PC-9 (cell line): Measurements from ENCODE around the gene MLST8. TPM values are rescaled to one million over a fixed set of nuclear protein-coding genes. Genes with fewer than 3 reads are reported as not detected.

Experiments used
- BruUV-seq: library from RNA; stranded (reverse); fragments of 400-500 nt; replicated peaks from 2 replicates; lab custom pipeline; 2021; lab: Mats Ljungman, UMichigan
- CTCF ChIA-PET: fragments of 300-600 bp; sonication (Branson Sonifier 250); formaldehyde crosslinking; loops from one replicate; lab custom pipeline; 2022; ENCODE audit warnings: antibody characterized with exemption; lab: Charles Lee
- POLR2A ChIA-PET: fragments of 300-600 bp; sonication (Branson Sonifier 250); formaldehyde crosslinking; loops from one replicate; lab custom pipeline; 2022; ENCODE audit warnings: antibody characterized with exemption; ENCODE audit not compliant: unreplicated experiment; lab: Charles Lee
- DNase-seq, 2 experiments: peaks; one replicate each; pipeline versions ENCODE4 v3.0.0 to v3.0.0-alpha.2; 2015 to 2022; ENCODE audit warnings: mixed read lengths in 1 of 2
- H2AFZ ChIP-seq: fragments of 200-600 bp; sonication (generic); 2 replicates; pipeline ENCODE4 v1.8.1; 2017; ENCODE audit warnings: antibody characterized with exemption
- H3F3A ChIP-seq: fragments of 200-600 bp; sonication (generic); 2 replicates; pipeline ENCODE4 v1.8.1; 2017; ENCODE audit warnings: antibody characterized with exemption, mild to moderate bottlenecking, low read depth; ENCODE audit not compliant: insufficient read depth
- H3K27ac ChIP-seq: fragments of 200-600 bp; sonication (generic); 2 replicates; pipeline ENCODE4 v1.6.1; 2016; ENCODE audit warnings: mixed run types
- H3K27me3 ChIP-seq: fragments of 200-600 bp; sonication (generic); 2 replicates; pipeline ENCODE4 v1.6.1; 2016; ENCODE audit warnings: low read depth, mixed run types; ENCODE audit not compliant: insufficient read depth
- H3K36me3 ChIP-seq: fragments of 200-600 bp; sonication (generic); 2 replicates; pipeline ENCODE4 v1.6.1; 2016; ENCODE audit warnings: low read depth, mixed run types
- H3K4me1 ChIP-seq: fragments of 200-600 bp; sonication (generic); replicated peaks from 2 replicates; pipeline ENCODE4 v1.6.1; 2016; ENCODE audit warnings: mixed run types; ENCODE audit not compliant: insufficient read depth
- H3K4me2 ChIP-seq: fragments of 200-600 bp; sonication (generic); 2 replicates; pipeline ENCODE4 v1.6.1; 2017; ENCODE audit warnings: mixed run types
- H3K4me3 ChIP-seq: fragments of 200-600 bp; sonication (generic); 2 replicates; pipeline ENCODE4 v1.6.1; 2016; ENCODE audit warnings: mixed run types
- H3K79me2 ChIP-seq: fragments of 200-600 bp; sonication (generic); 2 replicates; pipeline ENCODE4 v1.6.1; 2017; ENCODE audit warnings: low read depth, mixed run types
- H3K9me2 ChIP-seq: fragments of 200-600 bp; sonication (generic); 2 replicates; pipeline ENCODE4 v1.8.1; 2017; ENCODE audit warnings: mild to moderate bottlenecking; ENCODE audit not compliant: insufficient read depth
- H3K9me3 ChIP-seq: fragments of 200-600 bp; sonication (generic); 2 replicates; pipeline ENCODE4 v1.8.1; 2016; ENCODE audit warnings: low read depth; ENCODE audit not compliant: insufficient read depth
- H4K20me1 ChIP-seq: fragments of 200-600 bp; sonication (generic); 2 replicates; pipeline ENCODE4 v1.8.1; 2017; ENCODE audit not compliant: insufficient read depth
- CTCF ChIP-seq: fragments of 200-600 bp; sonication (generic); conservative IDR thresholded peaks from 2 replicates; pipeline ENCODE4 v1.6.1; 2017; ENCODE audit warnings: mixed run types, antibody characterized with exemption, mild to moderate bottlenecking, moderate library complexity
- EZH2 ChIP-seq: fragments of 200-600 bp; sonication (generic); IDR thresholded peaks from 2 replicates; pipeline ENCODE4 v1.8.0; 2017; ENCODE audit warnings: antibody characterized with exemption, low read depth
- intact Hi-C: fragments of 100-400 bp; cut with micrococcal nuclease; formaldehyde crosslinking; loops from one replicate; pipeline ENCODE4 v1.10.0; 2022; ENCODE audit not compliant: unreplicated experiment
- total RNA-seq: library from RNA; stranded (reverse); gene quantifications from 2 replicates; pipeline ENCODE4 v1.2.3, GENCODE V29; 2021

The MLST8 gene
- total RNA-seq, 1 experiment from 2014 or later, result 66.3 TPM

DNA sequence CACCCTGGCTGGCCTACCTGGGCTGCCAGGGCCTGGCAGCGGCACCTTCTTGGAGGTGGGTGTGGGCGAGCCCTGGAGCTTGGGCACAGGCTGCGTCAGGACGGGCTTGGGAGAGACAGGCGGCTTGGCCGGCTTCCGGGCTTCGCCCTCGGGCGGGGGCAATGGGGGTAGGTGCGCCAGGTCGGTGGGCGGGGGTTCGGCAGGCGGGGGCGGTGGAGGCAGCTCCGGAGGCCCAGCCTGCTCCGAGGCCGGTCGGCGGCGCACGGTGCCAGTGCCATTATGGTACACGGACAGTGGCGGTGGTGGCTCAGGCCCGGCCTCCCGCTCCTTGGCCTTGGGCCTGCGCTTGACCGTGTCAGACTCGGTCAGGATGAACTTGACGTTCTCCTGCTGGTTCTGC lies 25.7 kb upstream of the MLST8 start:
- no peaks in the 10 kb centered on the region for H3K9me3 ChIP-seq
- H3K4me1 ChIP-seq, result no peaks in the 10 kb centered on the region
- H3K9me2 ChIP-seq, result no peaks in the 10 kb centered on the region
- H3K4me3 ChIP-seq, result no peak overlapping the region
- POLR2A ChIA-PET, result no interaction called here
- H3K27me3 ChIP-seq, result no peaks in the 10 kb centered on the region
- TF ChIP-seq CTCF, result no peak
- TF ChIP-seq EZH2, result no peak
- no peak for DNase-seq
- H3K27ac ChIP-seq, result no peak overlapping the region
- intact Hi-C loops, result no loop called here
- H2AFZ ChIP-seq, result no peak overlapping the region
- H3K4me2 ChIP-seq, result no peak overlapping the region
- 0 out of 2 replicates have a peak, but pooled peaks cover 5% of the 10 kb centered on the region for H4K20me1 ChIP-seq
- no peaks in the 10 kb centered on the region for H3K36me3 ChIP-seq
- no peaks in the 10 kb centered on the region for H3K79me2 ChIP-seq
- H3F3A ChIP-seq, result no peaks in the 10 kb centered on the region; the same call in 1 of the 2 replicates
- CTCF ChIA-PET, result no interaction called here
- BruUV-seq, result no TSS peak

DNA sequence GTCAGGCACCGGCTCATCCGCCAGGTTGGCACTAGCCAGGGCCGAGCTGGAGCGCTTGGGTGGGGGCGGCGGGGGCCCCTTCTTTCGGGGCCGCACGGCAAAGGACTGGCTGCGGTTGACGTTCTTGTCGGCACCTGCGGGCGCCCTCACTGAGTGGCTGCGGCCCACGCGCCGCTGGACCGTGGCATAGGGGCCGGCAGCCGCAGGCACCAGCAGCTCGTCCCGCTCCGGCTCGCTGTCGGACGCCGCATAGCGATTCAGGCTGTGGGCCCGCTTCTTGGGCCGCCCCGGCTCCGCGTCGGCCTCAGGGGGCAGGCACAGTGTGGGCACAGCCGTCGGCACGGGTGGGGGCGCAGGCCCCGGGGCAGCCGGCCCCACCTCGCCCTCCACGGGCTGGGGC lies 24.8 kb upstream of the MLST8 start:
- intact Hi-C loops, result no loop called here
- Histone ChIP-seq H3K27me3 (no peaks in the 10 kb centered on the region), H3F3A (no peaks in the 10 kb centered on the region; the same call in 1 of the 2 replicates), H2AFZ (no peak overlapping the region), H3K9me2 (no peaks in the 10 kb centered on the region), H4K20me1 (0 out of 2 replicates have a peak, but pooled peaks cover 3% of the 10 kb centered on the region), H3K9me3 (no peaks in the 10 kb centered on the region), H3K4me1 (no peaks in the 10 kb centered on the region), H3K4me2 (no peak overlapping the region), H3K4me3 (no peak overlapping the region), H3K36me3 (no peaks in the 10 kb centered on the region), H3K79me2 (no peaks in the 10 kb centered on the region), H3K27ac (no peak overlapping the region)
- POLR2A ChIA-PET, result no interaction called here
- BruUV-seq, result no TSS peak
- CTCF ChIA-PET, result no interaction called here
- no peak for TF ChIP-seq CTCF
- TF ChIP-seq EZH2, result no peak
- DNase-seq, result no peak

- Histone ChIP-seq H3K4me3 (no peak overlapping the region), H2AFZ (no peak overlapping the region), H3F3A (no peaks in the 10 kb centered on the region; the same call in 1 of the 2 replicates), H4K20me1 (0 out of 2 replicates have a peak, but pooled peaks cover 3% of the 10 kb centered on the region), H3K4me1 (no peaks in the 10 kb centered on the region), H3K4me2 (no peak overlapping the region), H3K9me2 (no peaks in the 10 kb centered on the region), H3K9me3 (no peaks in the 10 kb centered on the region), H3K79me2 (no peaks in the 10 kb centered on the region), H3K36me3 (no peaks in the 10 kb centered on the region), H3K27ac (no peak overlapping the region), H3K27me3 (no peaks in the 10 kb centered on the region)
- no peak for DNase-seq
- POLR2A ChIA-PET, result no interaction called here
- TF ChIP-seq EZH2 (no peak), CTCF (no peak)
- intact Hi-C loops, result no loop called here
- no TSS peak for BruUV-seq
- CTCF ChIA-PET, result no interaction called here
These were observed 24.0 kb upstream of the MLST8 start for GRCh38 chr16:2180962-2181923.
